Glomerular endothelial cell (primary cell): ENCODE measurements around the gene KCNK4. TPM values are rescaled to one million over a fixed set of nuclear protein-coding genes. Genes with fewer than 3 reads are reported as not detected.

Experiments
- DNase-seq: peaks from one replicate; pipeline ENCODE4 v3.0.0-alpha.2; 2011; ENCODE audit warnings: low read depth, low spot score; ENCODE audit errors: extremely low read depth
- total RNA-seq: library from RNA; depleted of rRNA; stranded (reverse); fragments of >200 nt; gene quantifications from 2 replicates; pipeline ENCODE4 v1.2.3, GENCODE V29; 2015

Gene KCNK4
- total RNA-seq, 1 donor from 2014 or later, result not detected

DNA sequence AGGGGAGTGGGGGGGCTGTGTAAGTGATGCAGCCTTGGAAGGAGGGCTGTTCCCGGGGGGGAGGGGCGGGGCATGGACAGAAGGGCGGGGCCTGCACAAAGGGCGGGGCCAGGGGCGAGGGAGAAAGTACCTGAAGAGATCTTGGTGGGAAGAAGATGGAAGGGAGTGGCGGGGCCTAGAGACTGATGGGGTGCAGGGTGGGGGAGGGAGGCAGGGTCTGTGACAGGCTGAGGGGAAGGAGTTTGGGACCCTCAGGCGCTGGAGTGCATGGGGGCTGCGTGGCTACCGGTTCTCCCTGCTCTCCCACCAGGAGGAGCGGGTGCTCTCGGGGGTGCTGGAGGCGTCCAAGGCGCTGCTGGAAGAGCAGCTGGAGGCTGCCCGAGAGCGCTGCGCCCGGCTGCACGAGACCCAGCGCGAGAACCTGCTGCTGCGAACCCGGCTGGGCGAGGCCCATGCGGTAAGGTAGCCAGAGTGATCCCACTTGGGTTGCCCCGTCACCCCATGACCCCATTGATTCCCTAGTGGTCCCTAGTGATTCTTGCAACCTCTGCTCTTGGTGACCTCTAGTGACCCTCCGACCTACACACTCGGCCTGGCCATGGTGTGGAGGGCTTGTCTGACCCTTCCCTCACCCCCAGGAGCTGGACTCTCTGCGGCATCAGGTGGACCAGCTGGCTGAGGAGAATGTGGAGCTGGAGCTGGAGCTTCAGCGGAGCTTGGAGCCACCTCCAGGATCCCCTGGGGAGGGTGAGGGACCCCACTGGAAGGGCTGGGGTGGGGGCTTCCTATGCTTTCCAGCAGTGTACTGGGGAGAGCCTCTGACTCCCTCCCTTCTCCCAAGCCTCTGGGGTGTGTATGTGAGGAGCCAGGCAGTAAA lies 52.0 kb downstream of the KCNK4 start:
- DNase-seq, result no peak

- no peak for DNase-seq
Measured at GRCh38 chr11:64343767-64344559, 52.9 kb downstream of the KCNK4 start.

- DNase-seq, result no peak
Measured at GRCh38 chr11:64344787-64345186, 53.7 kb downstream of the KCNK4 start.

DNA sequence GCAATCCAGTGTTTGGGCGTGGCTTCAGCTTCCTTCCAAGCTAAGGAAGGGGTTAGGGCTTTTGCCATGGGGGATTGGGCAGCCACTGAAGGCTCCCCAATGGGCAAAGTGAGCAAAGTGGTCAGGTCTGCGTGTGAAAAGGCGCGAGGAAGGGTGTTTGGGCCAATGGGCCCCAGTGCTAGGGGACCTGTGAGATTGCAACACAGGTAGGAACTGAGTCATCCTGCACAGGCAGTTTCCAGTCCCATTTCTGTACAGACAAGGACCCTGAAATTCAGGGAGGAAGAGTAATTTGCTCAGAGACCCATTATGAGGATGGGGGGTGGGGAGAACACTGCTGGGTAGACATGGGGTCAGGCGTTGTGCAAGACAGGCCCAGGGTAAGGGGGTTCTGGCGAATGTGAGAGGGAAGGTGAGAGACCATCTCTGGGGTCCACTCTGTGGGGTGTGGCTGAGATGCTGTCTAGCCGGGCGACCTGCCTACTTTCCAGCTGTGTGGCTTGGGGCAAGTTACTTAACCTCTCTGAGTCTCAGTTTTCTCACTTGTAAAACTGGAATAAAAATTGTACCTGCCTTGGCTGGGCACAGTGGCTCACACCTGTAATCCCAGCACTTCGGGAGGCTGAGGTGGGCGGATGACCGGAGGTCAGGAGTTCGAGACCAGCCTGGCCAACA lies 56.2 kb downstream of the KCNK4 start:
- no peak for DNase-seq

DNA sequence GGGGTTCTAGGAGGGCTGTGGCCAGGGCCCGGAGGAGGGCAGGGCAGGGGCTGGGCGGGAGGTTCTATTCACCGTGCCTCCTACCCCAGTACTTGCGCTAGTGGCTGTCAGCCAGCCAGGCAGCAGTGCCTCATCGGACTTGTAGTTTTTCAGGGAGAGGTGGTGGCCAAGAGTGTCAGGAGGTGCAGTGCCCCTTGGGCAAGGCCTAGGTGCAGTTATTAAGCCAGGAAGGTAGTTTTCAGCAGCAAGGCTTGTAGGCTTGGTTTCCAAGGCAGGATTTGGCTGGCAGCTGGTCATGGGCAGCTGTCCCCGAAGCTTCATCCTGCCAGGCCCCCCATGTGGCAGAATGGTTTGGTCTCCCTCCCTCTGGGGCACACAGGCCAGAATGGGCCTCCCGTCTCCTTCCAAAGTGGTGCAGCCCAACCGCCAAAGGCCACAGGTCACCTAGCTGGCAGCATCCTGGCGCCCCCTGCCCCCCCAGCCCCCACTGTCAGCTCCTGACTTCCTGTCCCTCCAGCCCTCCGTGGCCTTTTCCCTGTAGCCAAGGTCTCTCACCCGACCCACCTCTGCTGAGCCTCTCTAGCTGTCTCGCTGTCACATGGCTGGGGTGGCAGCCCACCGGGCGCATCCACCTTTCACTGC lies 57.4 kb downstream of the KCNK4 start:
- DNase-seq, result no peak

- DNase-seq, result no peak
Measured at GRCh38 chr11:64349025-64349387, 57.9 kb downstream of the KCNK4 start.

DNA sequence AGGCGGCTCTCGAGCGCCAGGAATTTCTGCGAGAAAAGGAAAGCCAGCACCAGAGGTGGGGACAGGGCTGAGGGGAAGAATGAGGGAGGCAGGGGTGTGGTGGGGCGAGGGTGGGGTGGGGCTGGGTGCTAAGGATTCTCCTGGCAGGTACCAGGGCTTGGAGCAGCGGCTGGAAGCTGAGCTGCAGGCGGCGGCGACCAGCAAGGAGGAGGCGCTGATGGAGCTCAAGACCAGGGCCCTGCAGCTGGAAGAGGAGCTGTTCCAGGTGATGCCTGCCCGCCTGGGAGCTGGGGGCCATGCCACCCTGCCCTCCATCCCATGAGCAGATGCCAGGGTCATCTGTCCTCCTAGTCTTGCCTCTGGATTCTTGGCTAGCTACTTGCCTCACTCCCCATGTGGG lies 58.3 kb downstream of the KCNK4 start:
- no peak for DNase-seq

Other genes with a start within 250 kb of the KCNK4 start
- 22.1 and 26.0 TPM in 2 replicates for gene MACROD1, start 125.2 kb upstream of the KCNK4 start, total RNA-seq
- 199 and 219 TPM in 2 replicates for gene STIP1, start 105.1 kb upstream of the KCNK4 start, total RNA-seq
- gene FERMT3, start 84.6 kb upstream of the KCNK4 start, total RNA-seq, result 31.7 and 38.9 TPM in 2 replicates
- gene TRPT1, start 65.1 kb upstream of the KCNK4 start, total RNA-seq, result 39.7 and 47.4 TPM in 2 replicates
- gene NUDT22, start 65.0 kb upstream of the KCNK4 start, total RNA-seq, result 50.7 and 53.5 TPM in 2 replicates
- 19.1 and 27.2 TPM in 2 replicates for gene DNAJC4, start 60.8 kb upstream of the KCNK4 start, total RNA-seq
- 65.9 and 69.2 TPM in 2 replicates for gene VEGFB, start 56.7 kb upstream of the KCNK4 start, total RNA-seq
- 52.4 and 52.8 TPM in 2 replicates for gene FKBP2, start 50.2 kb upstream of the KCNK4 start, total RNA-seq
- gene PPP1R14B, start 44.4 kb upstream of the KCNK4 start, total RNA-seq, result 316 and 365 TPM in 2 replicates
- gene PLCB3, start 39.8 kb upstream of the KCNK4 start, total RNA-seq, result 62.2 and 78.0 TPM in 2 replicates
- 121 and 150 TPM in 2 replicates for gene BAD, start 6.6 kb upstream of the KCNK4 start, total RNA-seq
- 28.1 and 41.5 TPM in 2 replicates for gene GPR137, start 5.5 kb upstream of the KCNK4 start, total RNA-seq
- gene CATSPERZ, start 9.1 kb downstream of the KCNK4 start, total RNA-seq, result not detected in 2 replicates
- gene ESRRA, start 14.2 kb downstream of the KCNK4 start, total RNA-seq, result 46.9 and 47.2 TPM in 2 replicates
- 217 and 259 TPM in 2 replicates for gene TRMT112, start 26.3 kb downstream of the KCNK4 start, total RNA-seq
- gene PRDX5, start 26.8 kb downstream of the KCNK4 start, total RNA-seq, result 305 and 480 TPM in 2 replicates
- gene CCDC88B, start 48.9 kb downstream of the KCNK4 start, total RNA-seq, result 3.2 and 3.4 TPM in 2 replicates
- 42.1 and 49.0 TPM in 2 replicates for gene RPS6KA4, start 67.9 kb downstream of the KCNK4 start, total RNA-seq